ENCODE results near the gene NOX4.
"Not testable (repeated sequence)": the region's sequence is repeated elsewhere in the genome, so short reads cannot be mapped to it uniquely, and the experiment has no call there.

Gene NOX4

GRCh38 chr11:89295023-89295422 lies 196.2 kb downstream of the NOX4 start:
- not testable (repeated sequence) for DNase-seq (ENCODE audit: low spot score)

GRCh38 chr11:89293965-89294679 lies 197.1 kb downstream of the NOX4 start:
- peak; percentile 14 for DNase-seq (ENCODE audit: low spot score)

GRCh38 chr11:89288004-89288403 lies 203.2 kb downstream of the NOX4 start:
- DNase-seq (ENCODE audit: low spot score), result not testable (repeated sequence)

DNA sequence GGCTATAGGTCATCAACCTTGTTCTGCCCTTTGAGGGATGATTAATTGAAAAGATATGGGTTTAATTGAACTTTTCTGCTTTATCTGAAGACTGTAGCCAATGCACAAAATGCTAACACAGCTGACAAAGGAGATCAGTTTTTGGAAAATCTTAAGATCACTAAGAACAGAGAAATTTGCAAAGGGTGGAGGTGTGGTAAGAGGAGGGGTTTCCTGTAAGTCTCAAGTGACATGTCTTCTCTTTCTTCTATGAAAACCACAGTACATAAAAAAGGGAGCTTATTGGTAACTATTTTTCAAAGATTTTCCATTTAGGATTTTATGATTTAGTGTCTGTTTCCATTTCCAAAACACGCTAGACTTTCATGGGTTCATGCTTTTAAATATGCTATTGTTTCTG lies 204.6 kb downstream of the NOX4 start:
- DNase-seq (ENCODE audit: low spot score), result not testable (repeated sequence)

DNA sequence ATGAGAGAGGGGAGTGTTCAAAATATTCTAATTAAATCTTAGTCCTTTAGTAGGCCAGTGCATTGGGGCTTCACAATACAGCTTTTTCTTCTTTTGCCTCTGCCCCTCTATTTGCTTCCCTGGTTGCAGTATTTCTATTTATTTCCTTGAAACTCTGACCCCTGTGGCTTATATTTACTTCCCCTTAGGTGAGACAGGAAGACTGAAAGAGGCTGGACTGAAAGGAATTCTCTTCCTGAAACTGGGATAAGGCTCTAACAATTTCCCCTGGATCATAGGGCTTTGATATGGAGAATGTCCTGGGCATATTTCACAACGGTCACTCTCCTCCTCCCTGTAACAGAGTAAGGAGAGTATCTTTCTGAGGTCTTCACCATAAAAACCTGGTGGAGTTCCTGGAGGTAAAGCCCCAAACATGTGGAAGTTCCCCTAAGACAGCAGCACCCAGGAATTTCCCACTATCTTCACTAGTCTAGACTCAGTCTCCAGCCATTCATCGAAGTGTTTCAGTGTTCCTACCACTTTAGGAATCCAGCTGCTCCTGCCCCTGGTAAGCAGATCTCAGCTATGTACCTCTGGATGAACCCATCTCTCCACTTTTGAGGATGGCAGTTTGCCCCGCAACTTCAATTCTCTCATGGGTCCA lies 210.0 kb downstream of the NOX4 start:
- not testable (repeated sequence) for DNase-seq (ENCODE audit: low spot score)

DNA sequence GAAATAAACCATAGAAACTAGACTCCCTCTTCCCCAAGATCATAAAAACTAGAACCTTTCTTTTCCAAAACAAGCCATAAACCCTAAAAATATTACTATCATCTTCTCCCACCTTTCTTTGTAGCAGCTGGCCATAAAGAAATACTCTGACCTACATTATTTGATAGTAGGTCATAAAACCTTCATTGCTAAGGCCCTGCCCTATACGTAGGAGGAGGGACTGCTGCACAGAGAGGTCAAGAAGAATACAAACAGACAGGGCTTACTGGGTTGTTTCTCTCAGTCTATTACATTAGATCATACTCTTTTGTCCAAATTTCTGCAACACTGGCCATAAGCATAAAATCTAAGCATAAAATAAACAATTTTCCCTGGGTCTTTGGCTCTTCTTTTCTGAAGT lies 212.0 kb downstream of the NOX4 start:
- no peak for DNase-seq (ENCODE audit: low spot score)

GRCh38 chr11:89275966-89276365 lies 215.2 kb downstream of the NOX4 start:
- DNase-seq (ENCODE audit: low spot score), result no peak
